ENCODE measurements around the gene AKT3.

Gene AKT3

DNA sequence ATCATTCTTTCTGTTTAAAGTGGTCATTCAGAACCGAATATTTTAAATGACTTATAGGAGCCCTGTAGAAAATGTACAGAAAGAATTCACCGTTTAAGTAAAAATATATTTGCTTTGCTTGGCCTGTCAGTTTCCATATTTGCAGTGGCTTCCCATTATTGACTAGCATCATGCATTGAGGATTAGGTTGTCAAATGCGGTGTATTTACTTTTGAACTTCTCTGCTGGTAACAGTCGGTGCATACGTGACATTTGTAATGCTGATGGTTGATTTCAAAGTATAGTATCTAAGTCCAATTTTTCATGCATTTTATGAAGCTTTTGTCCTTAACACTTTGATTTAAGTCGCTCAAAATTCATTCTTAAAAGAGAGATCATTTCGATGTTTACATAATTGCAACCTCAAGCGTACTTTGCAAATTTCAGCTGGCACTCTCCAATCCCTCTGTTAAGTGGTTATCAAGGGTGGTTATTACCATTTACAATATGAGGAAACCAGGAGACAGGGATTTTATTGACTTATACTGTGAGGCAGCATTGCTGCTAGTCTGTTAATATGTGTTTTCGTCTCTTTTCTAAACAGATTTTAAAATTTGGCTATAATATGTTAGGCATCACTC lies 392.6 kb downstream of the AKT3 start:
- no peak overlapping the region for H3K27ac ChIP-seq (ENCODE audit: low read depth, low read length)
- no peaks in the 10 kb centered on the region for H3K79me2 ChIP-seq (ENCODE audit: control insufficient read depth, low read length)
- no peaks in the 10 kb centered on the region for H4K20me1 ChIP-seq (ENCODE audit: control insufficient read depth, insufficient read depth, low read depth, low read length)
- H3K4me3 ChIP-seq (ENCODE audit: low read length): no peak overlapping the region
- H3F3A ChIP-seq (ENCODE audit: control insufficient read depth, insufficient read depth): no peaks in the 10 kb centered on the region
- TF ChIP-seq EZH2phosphoT487 (IDR thresholded peaks at IDR 0.05; ENCODE audit: borderline replicate concordance, low read length): no peak
- TF ChIP-seq, protein P1, sequence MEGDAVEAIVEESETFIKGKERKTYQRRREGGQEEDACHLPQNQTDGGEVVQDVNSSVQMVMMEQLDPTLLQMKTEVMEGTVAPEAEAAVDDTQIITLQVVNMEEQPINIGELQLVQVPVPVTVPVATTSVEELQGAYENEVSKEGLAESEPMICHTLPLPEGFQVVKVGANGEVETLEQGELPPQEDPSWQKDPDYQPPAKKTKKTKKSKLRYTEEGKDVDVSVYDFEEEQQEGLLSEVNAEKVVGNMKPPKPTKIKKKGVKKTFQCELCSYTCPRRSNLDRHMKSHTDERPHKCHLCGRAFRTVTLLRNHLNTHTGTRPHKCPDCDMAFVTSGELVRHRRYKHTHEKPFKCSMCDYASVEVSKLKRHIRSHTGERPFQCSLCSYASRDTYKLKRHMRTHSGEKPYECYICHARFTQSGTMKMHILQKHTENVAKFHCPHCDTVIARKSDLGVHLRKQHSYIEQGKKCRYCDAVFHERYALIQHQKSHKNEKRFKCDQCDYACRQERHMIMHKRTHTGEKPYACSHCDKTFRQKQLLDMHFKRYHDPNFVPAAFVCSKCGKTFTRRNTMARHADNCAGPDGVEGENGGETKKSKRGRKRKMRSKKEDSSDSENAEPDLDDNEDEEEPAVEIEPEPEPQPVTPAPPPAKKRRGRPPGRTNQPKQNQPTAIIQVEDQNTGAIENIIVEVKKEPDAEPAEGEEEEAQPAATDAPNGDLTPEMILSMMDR (IDR thresholded peaks at IDR 0.05; ENCODE audit: low read depth, low read length, poor library complexity, severe bottlenecking): no peak
- H3K4me1 ChIP-seq (ENCODE audit: control insufficient read depth, low read length): peaks cover 7% of the 10 kb centered on the region
- no peaks in the 10 kb centered on the region for H3K27me3 ChIP-seq (ENCODE audit: control insufficient read depth, low read length)
- no peak overlapping the region for H3K4me2 ChIP-seq (ENCODE audit: low read length)
- no peaks in the 10 kb centered on the region for H3K36me3 ChIP-seq (ENCODE audit: control insufficient read depth, low read length)
- no peaks in the 10 kb centered on the region for H3K9me2 ChIP-seq (replicated peaks; ENCODE audit: control insufficient read depth, low read length)
- no peaks in the 10 kb centered on the region for H3K9me3 ChIP-seq (ENCODE audit: control insufficient read depth, insufficient read depth, low read length)

DNA sequence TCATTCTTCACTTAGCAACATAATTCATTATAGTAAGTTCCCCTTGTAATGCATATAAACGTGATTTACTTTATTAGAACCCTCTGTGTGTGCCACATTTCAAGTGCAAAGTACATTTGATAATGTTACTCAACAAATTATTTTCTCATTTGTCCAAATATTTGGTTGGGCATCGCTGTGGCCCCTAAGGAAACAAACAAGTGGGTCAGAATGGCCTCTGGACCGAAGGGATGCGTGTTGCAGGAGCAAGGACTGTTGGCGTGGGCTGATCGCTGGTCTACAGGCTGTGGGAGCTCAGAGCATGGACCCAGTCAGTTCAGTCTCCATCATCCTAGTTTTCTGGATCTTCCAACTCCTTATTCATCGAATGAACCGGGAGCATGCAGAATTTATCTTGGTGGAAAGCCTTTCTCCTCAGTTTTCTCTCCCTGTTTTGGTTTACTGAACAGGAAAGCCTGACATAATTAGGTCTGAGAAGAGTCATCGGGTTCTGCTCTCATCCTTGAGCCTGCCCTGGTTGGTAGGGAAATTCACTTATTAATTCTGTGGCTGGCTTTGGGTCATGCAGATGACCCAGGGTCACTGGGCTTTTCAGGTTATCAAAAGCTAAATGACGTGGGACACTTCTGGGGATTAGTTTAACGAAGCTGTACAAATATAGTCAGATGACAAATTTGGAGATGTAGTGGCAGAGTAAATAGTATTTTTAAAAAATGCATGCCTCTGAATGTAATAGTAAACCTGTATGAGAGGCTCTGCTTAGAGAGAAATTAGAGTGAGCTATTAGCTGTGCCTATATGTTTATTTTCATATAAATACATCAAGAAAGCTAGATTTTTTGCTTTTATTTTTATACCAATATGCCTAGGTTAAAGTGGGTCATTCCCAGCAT lies 394.0 kb downstream of the AKT3 start:
- TF ChIP-seq, protein P1 (IDR thresholded peaks at IDR 0.05; ENCODE audit: low read depth, low read length, poor library complexity, severe bottlenecking): no peak
- no peak for TF ChIP-seq EZH2phosphoT487 (IDR thresholded peaks at IDR 0.05; ENCODE audit: borderline replicate concordance, low read length)
- H3K9me3 ChIP-seq (ENCODE audit: control insufficient read depth, insufficient read depth, low read length): no peaks in the 10 kb centered on the region
- H3K27me3 ChIP-seq (ENCODE audit: control insufficient read depth, low read length): no peaks in the 10 kb centered on the region
- no peaks in the 10 kb centered on the region for H3K9me2 ChIP-seq (replicated peaks; ENCODE audit: control insufficient read depth, low read length)
- no peaks in the 10 kb centered on the region for H3K36me3 ChIP-seq (ENCODE audit: control insufficient read depth, low read length)
- H3K27ac ChIP-seq (ENCODE audit: low read depth, low read length): no peak overlapping the region
- H3K4me3 ChIP-seq (ENCODE audit: low read length): no peak overlapping the region
- H3K4me1 ChIP-seq (ENCODE audit: control insufficient read depth, low read length): peaks cover 7% of the 10 kb centered on the region
- H4K20me1 ChIP-seq (ENCODE audit: control insufficient read depth, insufficient read depth, low read depth, low read length): no peaks in the 10 kb centered on the region
- no peak overlapping the region for H3K4me2 ChIP-seq (ENCODE audit: low read length)
- no peaks in the 10 kb centered on the region for H3F3A ChIP-seq (ENCODE audit: control insufficient read depth, insufficient read depth)
- no peaks in the 10 kb centered on the region for H3K79me2 ChIP-seq (ENCODE audit: control insufficient read depth, low read length)

DNA sequence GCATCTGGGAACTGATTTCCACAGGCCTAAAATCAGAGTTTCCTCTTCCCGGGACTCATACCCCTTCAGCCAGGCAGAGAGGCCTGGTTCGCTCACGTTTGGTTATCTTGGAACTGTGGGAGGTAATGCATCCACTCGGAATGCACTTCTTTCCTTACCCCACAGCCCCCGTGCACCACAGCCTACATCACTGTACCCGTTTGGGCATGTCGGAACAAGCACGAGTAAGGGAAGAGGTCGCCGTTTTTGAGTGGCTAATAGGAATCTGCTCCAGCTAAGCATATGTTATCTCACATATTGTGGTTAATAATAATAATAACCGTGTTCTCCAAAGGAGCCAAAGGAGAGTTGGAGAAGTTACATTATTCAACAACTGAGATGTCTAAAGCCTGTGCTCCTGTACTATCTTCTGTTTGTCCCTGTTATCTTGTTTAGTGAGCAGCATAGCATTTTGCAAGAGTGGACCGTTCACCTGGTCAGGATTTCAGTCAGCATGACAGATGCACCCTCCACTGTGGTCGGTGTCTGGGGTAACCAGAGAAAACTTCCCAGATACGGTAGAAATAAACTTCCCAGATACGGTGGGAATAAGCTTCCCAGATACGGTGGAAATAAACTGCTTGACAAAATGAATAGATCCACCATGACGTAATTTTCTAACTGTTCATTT lies 395.6 kb downstream of the AKT3 start:
- H3K79me2 ChIP-seq (ENCODE audit: control insufficient read depth, low read length): no peaks in the 10 kb centered on the region
- H4K20me1 ChIP-seq (ENCODE audit: control insufficient read depth, insufficient read depth, low read depth, low read length): no peaks in the 10 kb centered on the region
- H3K27ac ChIP-seq (ENCODE audit: low read depth, low read length): no peak overlapping the region
- H3K27me3 ChIP-seq (ENCODE audit: control insufficient read depth, low read length): no peaks in the 10 kb centered on the region
- TF ChIP-seq, protein P1 (IDR thresholded peaks at IDR 0.05; ENCODE audit: low read depth, low read length, poor library complexity, severe bottlenecking): no peak
- no peak for TF ChIP-seq EZH2phosphoT487 (IDR thresholded peaks at IDR 0.05; ENCODE audit: borderline replicate concordance, low read length)
- H3K4me3 ChIP-seq (ENCODE audit: low read length): no peak overlapping the region
- peaks cover 7% of the 10 kb centered on the region for H3K4me1 ChIP-seq (ENCODE audit: control insufficient read depth, low read length)
- H3K9me2 ChIP-seq (replicated peaks; ENCODE audit: control insufficient read depth, low read length): no peaks in the 10 kb centered on the region
- H3K36me3 ChIP-seq (ENCODE audit: control insufficient read depth, low read length): no peaks in the 10 kb centered on the region
- H3K9me3 ChIP-seq (ENCODE audit: control insufficient read depth, insufficient read depth, low read length): no peaks in the 10 kb centered on the region
- H3F3A ChIP-seq (ENCODE audit: control insufficient read depth, insufficient read depth): no peaks in the 10 kb centered on the region
- no peak overlapping the region for H3K4me2 ChIP-seq (ENCODE audit: low read length)
